Hematopoietic multipotent progenitor cell (in vitro differentiated cells): ENCODE measurements around the gene CPZ. TPM values are rescaled to one million over a fixed set of nuclear protein-coding genes. Genes with fewer than 3 reads are reported as not detected.

Source experiments
- total RNA-seq: library from RNA; depleted of rRNA; stranded (reverse); fragments of >200 nt; gene quantifications from one replicate; pipeline ENCODE4 v1.2.3, GENCODE V29; 2012

The CPZ gene
- total RNA-seq, 1 donor = not detected

Other genes starting within 250 kb of the CPZ start
- 26.9 TPM for gene ACOX3, start 152.0 kb upstream of the CPZ start, total RNA-seq
- 28.0 TPM for gene TRMT44, start 152.0 kb upstream of the CPZ start, total RNA-seq
- gene GPR78, start 12.4 kb upstream of the CPZ start, total RNA-seq = not detected